ENCODE results near the gene CLDND2.

DNA sequence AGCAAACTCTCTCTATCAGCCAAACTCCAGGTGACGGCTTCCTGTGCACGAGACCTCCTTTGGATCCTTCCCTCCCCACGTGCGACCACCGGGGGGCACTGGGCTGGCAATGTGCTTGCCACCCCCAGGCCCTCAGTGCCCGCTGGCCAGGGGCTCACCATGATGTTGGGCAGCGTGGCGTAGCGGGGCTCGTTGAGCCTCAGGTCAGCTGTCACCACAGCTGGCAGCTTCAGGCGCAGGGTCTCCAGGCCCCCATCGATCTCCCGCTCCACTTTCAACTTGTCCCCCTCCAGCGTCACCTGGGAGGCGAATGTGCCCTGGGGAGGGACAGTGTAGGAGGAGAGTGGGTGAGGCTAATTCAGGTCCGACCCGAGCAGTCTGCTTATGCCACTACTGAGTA is 22.1 kb downstream of the CLDND2 start:
- TF ChIP-seq EZH2 (IDR thresholded peaks at IDR 0.05; ENCODE audit: low read length, missing control alignments): no peak
- TF ChIP-seq, protein P1, sequence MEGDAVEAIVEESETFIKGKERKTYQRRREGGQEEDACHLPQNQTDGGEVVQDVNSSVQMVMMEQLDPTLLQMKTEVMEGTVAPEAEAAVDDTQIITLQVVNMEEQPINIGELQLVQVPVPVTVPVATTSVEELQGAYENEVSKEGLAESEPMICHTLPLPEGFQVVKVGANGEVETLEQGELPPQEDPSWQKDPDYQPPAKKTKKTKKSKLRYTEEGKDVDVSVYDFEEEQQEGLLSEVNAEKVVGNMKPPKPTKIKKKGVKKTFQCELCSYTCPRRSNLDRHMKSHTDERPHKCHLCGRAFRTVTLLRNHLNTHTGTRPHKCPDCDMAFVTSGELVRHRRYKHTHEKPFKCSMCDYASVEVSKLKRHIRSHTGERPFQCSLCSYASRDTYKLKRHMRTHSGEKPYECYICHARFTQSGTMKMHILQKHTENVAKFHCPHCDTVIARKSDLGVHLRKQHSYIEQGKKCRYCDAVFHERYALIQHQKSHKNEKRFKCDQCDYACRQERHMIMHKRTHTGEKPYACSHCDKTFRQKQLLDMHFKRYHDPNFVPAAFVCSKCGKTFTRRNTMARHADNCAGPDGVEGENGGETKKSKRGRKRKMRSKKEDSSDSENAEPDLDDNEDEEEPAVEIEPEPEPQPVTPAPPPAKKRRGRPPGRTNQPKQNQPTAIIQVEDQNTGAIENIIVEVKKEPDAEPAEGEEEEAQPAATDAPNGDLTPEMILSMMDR (conservative IDR thresholded peaks at IDR 0.05 in 1 of 2, IDR thresholded peaks at IDR 0.05 in 1 of 2; ENCODE audit: low read depth in 1 of 2, low read length in 2 of 2): no peak

Measured in fibroblast of lung (primary cell).